Motor neuron (in vitro differentiated cells): ENCODE data around the gene PPP5C. TPM values are rescaled to one million over a fixed set of nuclear protein-coding genes. Genes with fewer than 3 reads are reported as not detected.
A peak's percentile ranks its signal among the peaks of the same experiment; 100 is the strongest.

Experiments used
- ATAC-seq, 8 experiments: fragments of 200-7000 bp; cut with Tn5 transposase; replicated peaks in 6 of 8; 2 replicates each; pipeline ENCODE4 v1.8.0; 2021; ENCODE audit warnings: mild to moderate bottlenecking in 8 of 8, moderate library complexity in 8 of 8
- H3K27ac ChIP-seq, 2 donors: fragments of 250-450 bp; sonication (Bioruptor Pico); 2 replicates each; pipeline ENCODE4 v1.9.0; 2021; ENCODE audit warnings: antibody characterized with exemption in 2 of 2, mild to moderate bottlenecking in 2 of 2, moderate library complexity in 1 of 2
- H3K4me1 ChIP-seq, 2 donors: fragments of 250-450 bp; sonication (Bioruptor Pico); replicated peaks in 1 of 2; 2 replicates each; pipeline ENCODE4 v1.6.1; 2021; ENCODE audit warnings: antibody characterized with exemption in 2 of 2, mild to moderate bottlenecking in 2 of 2, moderate library complexity in 1 of 2
- H3K4me3 ChIP-seq, 5 donors: fragments of 250-450 bp; sonication (Bioruptor Pico); 2 replicates each; pipeline ENCODE4 v1.9.0; 2021; ENCODE audit warnings: antibody characterized with exemption in 5 of 5, mild to moderate bottlenecking in 5 of 5, moderate library complexity in 4 of 5
- WGBS, 10 experiments: fragments of 450-650 bp; shearing (Covaris generic); methylation state at CpG; one replicate each; pipeline ENCODE4 v1.0.0; 2022; 5-methylcytosine and 5-hydroxymethylcytosine counted together
- in situ Hi-C, 9 experiments: fragments of 400-800 bp; cut with MboI; loops; one replicate each; pipeline ENCODE4 v1.15.0; 2021; ENCODE audit warnings: low sequenced_read_pairs in 9 of 9, low pct_unique_long_range_greater_than_20kb in 2 of 9; ENCODE audit not compliant: unreplicated experiment in 9 of 9
- total RNA-seq, 8 experiments: library from RNA; unstranded; fragments of 300-600 nt; gene quantifications; 2 replicates each; pipeline versions ENCODE4 v1.2.3 to v1.2.4, GENCODE V29; 2022

Gene PPP5C
- total RNA-seq, 8 experiments from 2014 or later = 43.1 to 96.8 (median 69.2) TPM

GRCh38 chr19:46341937-46342336 is 5.0 kb upstream of the PPP5C start:
- ATAC-seq = no peak
- Histone ChIP-seq H3K4me3 (no peak overlapping the region), H3K4me1 (peaks cover 3 to 7% of the 10 kb centered on the region in 2 donors), H3K27ac (no peak overlapping the region)
- in situ Hi-C loops = no loop called here
- 80 to 100% (median 100%) methylated on average over 1 to 3 of the region's 3 CpGs for WGBS, 10 experiments

- peaks cover 3 to 9% of the 10 kb centered on the region in 2 donors for H3K4me1 ChIP-seq
- H3K27ac ChIP-seq = no peak overlapping the region
- H3K4me3 ChIP-seq = no peak overlapping the region
- no peak for ATAC-seq
- WGBS, 10 experiments = 40 to 71% (median 60%) methylated on average over 1 of the region's 1 CpG; no CpG with 5 or more reads in 7 of the 10 experiments
- in situ Hi-C loops = no loop called here
Observed at GRCh38 chr19:46344363-46344762, 2.5 kb upstream of the PPP5C start.

DNA sequence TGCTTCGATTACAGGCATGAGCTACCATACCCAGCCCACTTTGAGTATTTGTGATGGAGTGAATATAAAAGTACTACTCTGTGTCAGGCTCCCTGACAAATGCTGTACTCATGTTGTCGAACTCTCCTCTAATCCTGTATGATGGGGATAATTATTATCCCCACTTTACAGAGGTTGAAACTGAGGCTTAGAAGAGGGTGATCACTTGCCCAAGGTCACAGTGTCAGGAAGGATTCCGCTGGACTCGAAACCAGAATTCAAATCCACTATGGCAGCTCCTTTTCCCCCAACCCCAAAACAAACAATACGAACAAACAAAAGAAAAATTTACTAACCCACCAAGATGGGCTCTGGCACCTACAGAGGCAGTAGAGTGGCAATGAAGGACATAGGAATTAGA is 1.7 kb upstream of the PPP5C start:
- no peak for ATAC-seq
- H3K27ac ChIP-seq = no peak overlapping the region
- H3K4me3 ChIP-seq = no peak overlapping the region
- 40 to 100% (median 92%) methylated on average over 1 to 4 of the region's 5 CpGs; no CpG with 5 or more reads in 2 of the 10 experiments for WGBS, 10 experiments
- in situ Hi-C loops = no loop called here
- H3K4me1 ChIP-seq = peaks cover 0 to 5% of the 10 kb centered on the region in 2 donors

- Histone ChIP-seq H3K27ac (peak overlapping the region; percentile 85 to 93), H3K4me1 (peaks cover 0 to 5% of the 10 kb centered on the region in 2 donors), H3K4me3 (peak overlapping the region; percentile 75 to 89 (median 85))
- ATAC-seq = no peak
- no CpG with 5 or more reads among the region's 3 CpGs for WGBS, 10 experiments
- in situ Hi-C loops = no loop called here
Observed at GRCh38 chr19:46347572-46347883, 641 bp downstream of the PPP5C start.

GRCh38 chr19:46347985-46348384 is 1.1 kb downstream of the PPP5C start:
- no peak for ATAC-seq
- 0 to 100% (median 76%) methylated on average over 1 to 4 of the region's 5 CpGs; no CpG with 5 or more reads in 2 of the 10 experiments for whole genome bisulfite sequencing, 10 experiments
- H3K4me1 ChIP-seq = peaks cover 0 to 5% of the 10 kb centered on the region in 2 donors
- H3K4me3 ChIP-seq = peak overlapping the region in 3 of 5 donors; percentile 80 to 89 (median 85)
- no peak overlapping the region for H3K27ac ChIP-seq
- in situ Hi-C loops = no loop called here

DNA sequence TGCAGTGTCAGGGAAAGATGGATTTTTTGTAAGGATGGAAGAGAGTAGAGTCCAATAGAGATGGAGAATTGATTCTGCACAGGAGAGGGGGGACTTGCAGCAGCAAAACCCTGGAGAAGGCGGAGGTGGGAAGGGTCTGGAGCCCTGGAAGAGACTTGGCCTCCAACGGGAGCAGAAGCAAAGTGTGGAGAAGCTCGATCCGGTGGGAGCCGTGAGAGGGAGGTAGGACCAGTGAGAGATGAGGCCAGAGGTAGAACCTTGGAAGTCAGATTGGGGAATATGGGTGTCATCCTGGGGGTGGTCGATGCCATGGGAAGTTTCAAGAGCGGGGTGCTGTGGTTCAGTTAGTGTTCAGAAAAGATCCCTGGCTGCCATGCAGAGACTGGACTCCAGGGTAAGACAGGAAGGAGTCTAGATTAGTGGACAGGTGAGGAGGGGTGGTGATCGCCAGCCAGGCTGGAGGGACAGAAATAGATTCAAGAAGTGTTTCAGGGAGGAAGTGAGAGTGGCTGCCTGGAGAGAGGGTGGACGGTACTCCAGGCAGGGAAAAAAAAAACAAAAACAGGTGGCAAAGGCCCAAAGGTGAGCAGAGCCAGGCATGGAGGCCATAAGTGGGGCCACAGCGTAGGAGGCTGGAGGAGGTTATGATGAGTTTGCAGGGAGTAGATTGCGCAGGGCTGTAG is 2.6 kb downstream of the PPP5C start:
- in situ Hi-C loops = no loop called here
- H3K4me3 ChIP-seq = no peak overlapping the region
- peaks cover 0 to 5% of the 10 kb centered on the region in 2 donors for H3K4me1 ChIP-seq
- no peak overlapping the region for H3K27ac ChIP-seq
- WGBS, 10 experiments = 61 to 92% (median 81%) methylated on average over 1 to 8 of the region's 11 CpGs; no CpG with 5 or more reads in 1 of the 10 experiments
- ATAC-seq = no peak

- in situ Hi-C loops = no loop called here
- no peak for ATAC-seq
- Histone ChIP-seq H3K27ac (no peak overlapping the region), H3K4me1 (peaks cover 0 to 5% of the 10 kb centered on the region in 2 donors), H3K4me3 (no peak overlapping the region)
- 77 to 100% (median 86%) methylated on average over 1 to 4 of the region's 8 CpGs; no CpG with 5 or more reads in 7 of the 10 experiments for WGBS, 10 experiments
Observed at GRCh38 chr19:46350029-46350757, 3.3 kb downstream of the PPP5C start.

- H3K4me3 ChIP-seq = no peak overlapping the region
- no peak for ATAC-seq
- 40 to 100% (median 72%) methylated on average over 1 to 6 of the region's 8 CpGs; no CpG with 5 or more reads in 5 of the 10 experiments for WGBS, 10 experiments
- in situ Hi-C loops = no loop called here
- H3K27ac ChIP-seq = no peak overlapping the region
- peaks cover 0 to 5% of the 10 kb centered on the region in 2 donors for H3K4me1 ChIP-seq
Observed at GRCh38 chr19:46350758-46351159, 3.9 kb downstream of the PPP5C start.

- Histone ChIP-seq H3K4me1 (peaks cover 0 to 5% of the 10 kb centered on the region in 2 donors), H3K4me3 (no peak overlapping the region), H3K27ac (no peak overlapping the region)
- ATAC-seq = peak in 3 of 8 experiments; percentile 5 to 36 (median 6)
- 0 to 100% (median 51%) methylated on average over 1 to 10 of the region's 18 CpGs; no CpG with 5 or more reads in 2 of the 10 experiments for WGBS, 10 experiments
- in situ Hi-C loops = no loop called here
Observed at GRCh38 chr19:46351241-46352041, 4.6 kb downstream of the PPP5C start.

DNA sequence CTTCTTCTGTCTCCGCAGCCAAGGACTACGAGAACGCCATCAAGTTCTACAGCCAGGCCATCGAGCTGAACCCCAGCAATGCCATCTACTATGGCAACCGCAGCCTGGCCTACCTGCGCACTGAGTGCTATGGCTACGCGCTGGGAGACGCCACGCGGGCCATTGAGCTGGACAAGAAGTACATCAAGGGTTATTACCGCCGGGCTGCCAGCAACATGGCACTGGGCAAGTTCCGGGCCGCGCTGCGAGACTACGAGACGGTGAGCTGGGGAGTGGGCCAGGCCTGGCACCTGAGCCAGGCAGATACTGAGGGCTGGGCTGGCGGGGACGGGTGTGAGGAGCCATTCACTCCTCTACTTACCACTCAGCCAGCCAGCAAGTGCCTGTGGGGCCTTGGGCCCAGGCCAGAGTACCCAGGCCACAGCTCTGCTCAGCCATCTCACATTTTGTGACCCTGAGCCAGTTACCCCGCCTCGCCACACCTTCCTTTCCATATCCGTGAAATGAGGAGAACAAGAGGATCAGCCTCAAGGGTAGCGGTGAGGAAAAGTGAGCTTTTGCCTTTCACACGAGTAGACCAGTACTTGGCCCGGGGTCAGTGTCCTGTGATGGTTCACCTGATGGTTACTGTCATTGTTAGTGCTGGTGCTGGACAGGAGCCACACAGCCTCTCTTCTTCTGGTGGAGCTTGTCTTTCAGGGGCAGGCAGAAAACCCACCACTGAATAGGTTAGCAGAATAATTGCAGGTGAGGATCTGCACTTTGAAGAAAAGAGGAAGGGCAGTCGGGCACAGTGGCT is 7.0 kb downstream of the PPP5C start:
- Histone ChIP-seq H3K4me1 (no peaks in the 10 kb centered on the region), H3K27ac (no peak overlapping the region), H3K4me3 (no peak overlapping the region)
- in situ Hi-C loops = no loop called here
- no peak for ATAC-seq
- 80 to 100% (median 100%) methylated on average over 1 to 11 of the region's 28 CpGs; no CpG with 5 or more reads in 3 of the 10 experiments for WGBS, 10 experiments

DNA sequence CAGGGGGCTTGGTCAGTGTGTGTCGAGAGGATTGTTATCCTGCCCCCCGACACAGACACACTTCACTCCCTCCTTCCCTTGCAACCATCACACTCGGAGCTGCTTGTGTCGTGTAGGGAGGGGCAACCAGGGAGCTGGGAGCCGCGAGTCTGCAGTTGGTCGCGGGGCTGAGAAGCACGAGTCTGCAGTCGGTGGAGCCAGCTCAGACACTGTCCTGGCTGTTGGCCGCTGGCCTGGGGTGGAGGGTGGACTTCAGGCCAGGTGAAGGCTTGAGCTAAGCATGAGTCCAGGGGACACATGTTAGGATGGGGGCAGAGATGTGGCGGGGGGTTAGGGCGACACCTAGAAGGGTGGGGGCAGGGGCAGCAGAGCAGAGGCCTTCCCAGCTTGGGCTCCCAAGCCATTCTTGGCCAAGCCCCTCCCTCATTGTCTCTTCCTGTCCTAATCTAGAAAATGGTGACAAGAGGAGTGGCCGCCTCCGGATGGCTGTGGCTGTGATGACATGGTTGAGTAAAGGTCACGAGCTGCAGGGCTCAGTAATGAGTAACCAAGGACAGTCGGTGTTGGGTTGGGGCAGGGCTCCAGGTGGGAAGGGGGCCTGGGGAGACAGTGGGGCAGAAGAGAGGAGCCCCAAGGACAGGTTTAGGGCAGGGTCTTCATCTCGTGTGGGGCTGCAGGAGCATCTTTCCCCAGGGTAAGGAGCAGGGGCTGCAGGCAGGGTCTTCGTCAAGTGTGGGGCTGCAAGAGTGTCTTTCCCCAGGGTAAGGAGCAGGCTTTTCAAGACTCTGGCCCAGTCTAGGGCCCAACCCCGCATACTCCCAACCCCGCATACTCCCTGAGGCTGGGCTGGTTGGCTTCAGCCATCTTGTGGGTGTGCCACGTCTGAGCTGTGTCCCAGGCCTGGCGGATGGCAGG is 8.6 kb downstream of the PPP5C start:
- Histone ChIP-seq H3K27ac (peak overlapping the region in 1 of 2 donors; percentile 12), H3K4me3 (no peak overlapping the region), H3K4me1 (no peaks in the 10 kb centered on the region)
- peak in 3 of 8 experiments; percentile 27 to 68 (median 63) for ATAC-seq
- in situ Hi-C loops = no loop called here
- WGBS, 10 experiments = 67 to 80% (median 73%) methylated on average over 1 to 3 of the region's 23 CpGs; no CpG with 5 or more reads in 6 of the 10 experiments
